ENCODE results near the gene PDE7B. TPM values are rescaled to one million over a fixed set of nuclear protein-coding genes. Genes with fewer than 3 reads are reported as not detected.

Gene PDE7B
- total and polyA plus RNA-seq, 2 of the 13 experiments (the other 11 are each of a cell fraction or from before 2014, with no cell fraction given) = not detected

GRCh38 chr6:136149311-136149710 lies 297.8 kb downstream of the PDE7B start:
- CTCF ChIA-PET (ENCODE audit: low intra/inter-chr PET ratio, low total read pairs) = no interaction called here
- no peaks in the 10 kb centered on the region for H3K79me2 ChIP-seq (ENCODE audit: insufficient read depth, low read length)
- WGBS (ENCODE audit: low lambda C conversion rate) = 12% methylated on average over 2 of the region's 2 CpGs
- FAIRE-seq (no peak), DNase-seq (ENCODE audit: low spot score) (no peak), ATAC-seq (no peak)
- intact Hi-C loops (cut with micrococcal nuclease; ENCODE audit: unreplicated experiment) (no loop called here), in situ Hi-C loops (cut with HindIII; ENCODE audit: extremely low pct_ligation_motif_present, low pct_unique_long_range_greater_than_20kb) (no loop called here)
- H3K9me3 ChIP-seq (ENCODE audit: low read length) = no peaks in the 10 kb centered on the region
- no peaks in the 10 kb centered on the region for H4K20me1 ChIP-seq (ENCODE audit: insufficient read depth, low read length)
- H2AFZ ChIP-seq (ENCODE audit: low read length) = no peak overlapping the region
- no peak overlapping the region for H3K27ac ChIP-seq (ENCODE audit: extremely low read length, insufficient read depth, low read length)
- BruUV-seq (replicated peaks) = no TSS peak
- POLR2A ChIA-PET = no interaction called here
- no peaks in the 10 kb centered on the region for H3K36me3 ChIP-seq (replicated peaks in 1 of 2; ENCODE audit: control insufficient read depth in 1 of 2, insufficient read depth in 2 of 2, low read length in 2 of 2)
- no peak overlapping the region for H3K4me3 ChIP-seq (replicated peaks in 1 of 3; ENCODE audit: insufficient read depth in 1 of 3, low read depth in 2 of 3, low read length in 3 of 3)
- no peaks in the 10 kb centered on the region for H3K4me1 ChIP-seq (ENCODE audit: insufficient read depth, low read length)
- H3K9ac ChIP-seq (ENCODE audit: insufficient read depth, low read depth, low read length) = no peak overlapping the region
- H3K27me3 ChIP-seq (ENCODE audit: control insufficient read depth in 1 of 2, insufficient read depth in 2 of 2, low read length in 2 of 2) = no peaks in the 10 kb centered on the region
- H3K4me2 ChIP-seq (ENCODE audit: low read depth, low read length) = no peak overlapping the region
- TF ChIP-seq IRF9 (CRISPR knock-in tag; IDR thresholded peaks at IDR 0.05; ENCODE audit: borderline replicate concordance) (no peak), ETV5 (CRISPR knock-in tag; IDR thresholded peaks at IDR 0.05; ENCODE audit: borderline replicate concordance) (no peak), ZNF879 (CRISPR knock-in tag; IDR thresholded peaks at IDR 0.05) (no peak), NFE2L2 (IDR thresholded peaks at IDR 0.05; ENCODE audit: low read length) (no peak), THAP7 (CRISPR knock-in tag; IDR thresholded peaks at IDR 0.05) (no peak), ZNF142 (CRISPR knock-in tag; IDR thresholded peaks at IDR 0.05) (no peak), ZBTB40 (IDR thresholded peaks at IDR 0.05) (no peak), ZBTB40 (CRISPR knock-in tag; IDR thresholded peaks at IDR 0.05) (no peak)
